ENCODE results near the gene ARHGAP5.

ARHGAP5 gene

GRCh38 chr14:32068708-32069107, 8.4 kb upstream of the ARHGAP5 start:
- TF ChIP-seq, protein P1, sequence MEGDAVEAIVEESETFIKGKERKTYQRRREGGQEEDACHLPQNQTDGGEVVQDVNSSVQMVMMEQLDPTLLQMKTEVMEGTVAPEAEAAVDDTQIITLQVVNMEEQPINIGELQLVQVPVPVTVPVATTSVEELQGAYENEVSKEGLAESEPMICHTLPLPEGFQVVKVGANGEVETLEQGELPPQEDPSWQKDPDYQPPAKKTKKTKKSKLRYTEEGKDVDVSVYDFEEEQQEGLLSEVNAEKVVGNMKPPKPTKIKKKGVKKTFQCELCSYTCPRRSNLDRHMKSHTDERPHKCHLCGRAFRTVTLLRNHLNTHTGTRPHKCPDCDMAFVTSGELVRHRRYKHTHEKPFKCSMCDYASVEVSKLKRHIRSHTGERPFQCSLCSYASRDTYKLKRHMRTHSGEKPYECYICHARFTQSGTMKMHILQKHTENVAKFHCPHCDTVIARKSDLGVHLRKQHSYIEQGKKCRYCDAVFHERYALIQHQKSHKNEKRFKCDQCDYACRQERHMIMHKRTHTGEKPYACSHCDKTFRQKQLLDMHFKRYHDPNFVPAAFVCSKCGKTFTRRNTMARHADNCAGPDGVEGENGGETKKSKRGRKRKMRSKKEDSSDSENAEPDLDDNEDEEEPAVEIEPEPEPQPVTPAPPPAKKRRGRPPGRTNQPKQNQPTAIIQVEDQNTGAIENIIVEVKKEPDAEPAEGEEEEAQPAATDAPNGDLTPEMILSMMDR (IDR thresholded peaks at IDR 0.05; ENCODE audit: low read depth, low read length): no peak

GRCh38 chr14:32070282-32070681, 6.8 kb upstream of the ARHGAP5 start:
- TF ChIP-seq, protein P1 (IDR thresholded peaks at IDR 0.05; ENCODE audit: low read depth, low read length): no peak

More at GRCh38 chr14:32068708-32069107, 8.4 kb upstream of the ARHGAP5 start:
- no peak for DNase-seq (ENCODE audit: extremely low read depth, low read depth)

GRCh38 chr14:32072676-32073075, 4.4 kb upstream of the ARHGAP5 start:
- no peak for DNase-seq (ENCODE audit: extremely low read depth, low read depth)
- TF ChIP-seq, protein P1 (IDR thresholded peaks at IDR 0.05; ENCODE audit: low read depth, low read length): no peak

More at GRCh38 chr14:32070282-32070681, 6.8 kb upstream of the ARHGAP5 start:
- DNase-seq (ENCODE audit: extremely low read depth, low read depth): no peak

DNA sequence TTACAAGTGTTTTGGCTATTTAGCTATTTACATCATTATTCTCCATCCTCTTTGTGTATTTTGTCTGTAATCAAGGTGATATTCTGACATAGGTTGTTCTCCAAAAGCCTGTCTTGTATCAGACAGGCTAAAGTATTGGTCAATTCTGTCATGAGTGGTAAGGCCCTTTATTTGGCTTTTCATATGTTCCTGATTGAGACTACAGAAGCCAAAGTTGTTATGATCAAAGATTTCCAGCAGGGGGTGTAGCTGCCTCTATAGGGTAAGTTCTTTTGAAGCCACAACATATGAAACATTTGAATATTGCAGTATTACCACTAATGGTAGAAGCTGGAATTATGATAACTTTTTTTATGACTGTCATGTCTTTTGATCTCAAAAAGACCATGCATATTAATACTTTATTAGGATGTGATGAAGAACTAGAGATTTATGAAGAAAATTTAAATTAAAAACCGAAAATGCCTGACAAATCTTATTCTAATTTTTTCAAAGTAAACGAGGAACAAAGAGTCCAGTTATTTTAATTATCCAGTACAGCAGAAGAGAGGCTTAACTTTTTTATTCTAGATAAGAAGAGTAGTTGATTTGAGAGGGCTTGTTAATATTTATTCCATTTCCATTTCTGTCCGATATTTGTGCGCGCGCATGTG, 3.4 kb upstream of the ARHGAP5 start:
- DNase-seq (ENCODE audit: extremely low read depth, low read depth): peak; percentile 69
- TF ChIP-seq, protein P1 (IDR thresholded peaks at IDR 0.05; ENCODE audit: low read depth, low read length): peak; percentile 69

- TF ChIP-seq, protein P1 (IDR thresholded peaks at IDR 0.05; ENCODE audit: low read depth, low read length): no peak
- no peak for DNase-seq (ENCODE audit: extremely low read depth, low read depth)
These were observed 2.1 kb upstream of the ARHGAP5 start for GRCh38 chr14:32074887-32075572.

GRCh38 chr14:32075672-32076277, 1.3 kb upstream of the ARHGAP5 start:
- no peak for DNase-seq (ENCODE audit: extremely low read depth, low read depth)
- TF ChIP-seq, protein P1 (IDR thresholded peaks at IDR 0.05; ENCODE audit: low read depth, low read length): no peak

All from AG09319 (cell line).